CD14-positive monocyte (primary cell): Measurements from ENCODE around the gene CAMTA1. TPM values are rescaled to one million over a fixed set of nuclear protein-coding genes. Genes with fewer than 3 reads are reported as not detected.

ENCODE experiments used
- DNase-seq, 3 donors: peaks; one replicate each; pipeline ENCODE4 v3.0.0-alpha.2; 2011 to 2022
- H2AFZ ChIP-seq: 2 replicates; pipeline ENCODE4 v1.6.0; 2012; ENCODE audit warnings: mild to moderate bottlenecking, low read depth, low read length, inconsistent platforms; ENCODE audit not compliant: insufficient read depth, poor library complexity, severe bottlenecking
- H3K27ac ChIP-seq, 2 donors: 1 replicate in 1 of 2; 2 replicates in 1 of 2; pipeline ENCODE4 v1.5.1; 2012 to 2013; ENCODE audit warnings: low read length in 2 of 2, control low read depth in 1 of 2, inconsistent platforms in 1 of 2, low read depth in 1 of 2, mild to moderate bottlenecking in 1 of 2
- H3K27me3 ChIP-seq, 2 donors: one replicate each; pipeline versions ENCODE4 v1.6.0 to v1.6.1; 2011 to 2013; ENCODE audit warnings: low read length in 2 of 2; ENCODE audit not compliant: control insufficient read depth in 2 of 2, insufficient read depth in 2 of 2
- H3K36me3 ChIP-seq, 2 donors: replicated peaks in 1 of 2; 1 replicate in 1 of 2; 2 replicates in 1 of 2; pipeline versions ENCODE4 v1.5.1 to v1.6.1; 2012 to 2013; ENCODE audit warnings: low read length in 2 of 2, control low read depth in 1 of 2, inconsistent platforms in 1 of 2, mild to moderate bottlenecking in 1 of 2; ENCODE audit not compliant: insufficient read depth in 2 of 2, control insufficient read depth in 1 of 2
- H3K4me1 ChIP-seq, 2 donors: 1 replicate in 1 of 2; 2 replicates in 1 of 2; pipeline versions ENCODE4 v1.5.1 to v1.6.1; 2012 to 2013; ENCODE audit warnings: low read length in 2 of 2, control low read depth in 1 of 2, inconsistent platforms in 1 of 2, mild to moderate bottlenecking in 1 of 2, moderate library complexity in 1 of 2; ENCODE audit not compliant: insufficient read depth in 2 of 2, control insufficient read depth in 1 of 2
- H3K4me2 ChIP-seq: replicated peaks from 2 replicates; pipeline ENCODE3; 2012; ENCODE audit warnings: low read length, moderate library complexity, mild to moderate bottlenecking; ENCODE audit not compliant: poor library complexity, severe bottlenecking; ENCODE audit errors: extremely low read depth
- H3K4me3 ChIP-seq, 3 experiments: fragments of 200-600 bp in 1 of 3; sonication (generic) in 1 of 3; replicated peaks in 1 of 3; 1 replicate in 2 of 3; 2 replicates in 1 of 3; pipeline ENCODE4 v1.5.1; 2011 to 2013; ENCODE audit warnings: low read length in 3 of 3, mild to moderate bottlenecking in 3 of 3, control low read depth in 2 of 3, low read depth in 2 of 3, inconsistent platforms in 1 of 3, moderate library complexity in 1 of 3
- H3K79me2 ChIP-seq: 2 replicates; pipeline ENCODE4 v1.6.0; 2012; ENCODE audit warnings: mild to moderate bottlenecking, control low read depth, inconsistent platforms, low read length, moderate library complexity; ENCODE audit not compliant: insufficient read depth
- H3K9ac ChIP-seq: 2 replicates; pipeline ENCODE4 v1.6.0; 2017; ENCODE audit warnings: low read length, mild to moderate bottlenecking; ENCODE audit not compliant: insufficient read depth, poor library complexity, severe bottlenecking
- H3K9me3 ChIP-seq, 2 donors: replicated peaks in 1 of 2; 1 replicate in 1 of 2; 2 replicates in 1 of 2; pipeline versions ENCODE4 v1.5.1 to v1.6.1; 2012 to 2013; ENCODE audit warnings: low read length in 2 of 2, control low read depth in 1 of 2; ENCODE audit not compliant: control insufficient read depth in 1 of 2, insufficient read depth in 1 of 2
- H4K20me1 ChIP-seq: 2 replicates; pipeline ENCODE4 v1.6.0; 2012; ENCODE audit warnings: mild to moderate bottlenecking, low read length, control low read depth, moderate library complexity; ENCODE audit not compliant: insufficient read depth
- H3K27ac Mint-ChIP-seq, 7 donors: one replicate each; pipeline ENCODE4 v1.8.0; 2020; ENCODE audit warnings: mild to moderate bottlenecking in 7 of 7, mixed read lengths in 7 of 7, moderate library complexity in 6 of 7, inconsistent platforms in 2 of 7
- H3K27me3 Mint-ChIP-seq, 3 donors: one replicate each; pipeline ENCODE4 v1.8.0; 2021 to 2022; ENCODE audit warnings: low read depth in 3 of 3, mild to moderate bottlenecking in 3 of 3, mixed read lengths in 3 of 3, moderate library complexity in 3 of 3, inconsistent platforms in 1 of 3
- H3K36me3 Mint-ChIP-seq, 2 donors: one replicate each; pipeline ENCODE4 v1.8.0; 2020; ENCODE audit warnings: mixed read lengths in 2 of 2, inconsistent platforms in 1 of 2, mild to moderate bottlenecking in 1 of 2
- H3K4me1 Mint-ChIP-seq: one replicate; pipeline ENCODE4 v1.8.0; 2020; ENCODE audit warnings: mild to moderate bottlenecking, mixed read lengths
- H3K4me3 Mint-ChIP-seq, 2 donors: one replicate each; pipeline ENCODE4 v1.8.0; 2020; ENCODE audit warnings: mild to moderate bottlenecking in 2 of 2, mixed read lengths in 2 of 2, moderate library complexity in 1 of 2
- H3K9me3 Mint-ChIP-seq, 7 donors: one replicate each; pipeline ENCODE4 v1.8.0; 2020 to 2022; ENCODE audit warnings: mixed read lengths in 7 of 7, mild to moderate bottlenecking in 6 of 7, moderate library complexity in 6 of 7, inconsistent platforms in 2 of 7
- CTCF ChIP-seq: fragments of 200-600 bp; IDR thresholded peaks from one replicate; pipeline ENCODE4 v1.8.0; 2022; ENCODE audit warnings: antibody characterized with exemption, mild to moderate bottlenecking
- WGBS: methylation state at CpG from one replicate; pipeline ENCODE4 v1.1.5; 2013; ENCODE audit warnings: missing lambda C conversion rate; ENCODE audit not compliant: insufficient coverage; 5-methylcytosine and 5-hydroxymethylcytosine counted together
- intact Hi-C, 2 donors: fragments of 100-400 bp; cut with micrococcal nuclease; formaldehyde crosslinking; loops; one replicate each; pipeline versions ENCODE4 v1.15.0 to v1.15.1; 2023
- polyA plus RNA-seq, 3 donors: library from polyadenylated mRNA; depleted of rRNA in 1 of 3; unstranded in 2 of 3; stranded (reverse) in 1 of 3; fragments of 300-500 nt in 2 of 3; fragments of >200 nt in 1 of 3; fragmentation: Illumina TruSeq in 2 of 3; gene quantifications; 1 replicate in 2 of 3; 2 replicates in 1 of 3; pipeline ENCODE4 v1.2.3, GENCODE V29; 2012 to 2021

CAMTA1 gene
- polyA plus RNA-seq, 3 donors, result 52.0 to 89.6 (median 78.3) TPM

GRCh38 chr1:7639435-7640131, 854.3 kb downstream of the CAMTA1 start:
- WGBS, result 96% methylated on average over 2 of the region's 13 CpGs
- Mint-ChIP-seq H3K27me3 (peaks cover 0 to 6% (median 0%) of the 10 kb centered on the region in 3 donors), H3K36me3 (no peaks in the 10 kb centered on the region), H3K9me3 (no peaks in the 10 kb centered on the region), H3K27ac (peak overlapping the region in 1 of 7 donors; percentile 52), H3K4me1 (no peaks in the 10 kb centered on the region), H3K4me3 (no peak overlapping the region)
- Histone ChIP-seq H4K20me1 (no peaks in the 10 kb centered on the region), H3K36me3 (no peaks in the 10 kb centered on the region), H3K9me3 (no peaks in the 10 kb centered on the region), H3K9ac (no peak overlapping the region), H3K4me3 (no peak overlapping the region), H3K4me1 (no peaks in the 10 kb centered on the region), H3K79me2 (no peaks in the 10 kb centered on the region), H2AFZ (no peak overlapping the region), H3K4me2 (no peak overlapping the region), H3K27me3 (no peaks in the 10 kb centered on the region), H3K27ac (no peak overlapping the region)
- no peak for DNase-seq
- intact Hi-C loops, result loop anchor here in 1 of 2 donors (10.0 kb wide), 1 partner anchor 595 kb away; no protein-coding TSS in a partner anchor
- TF ChIP-seq CTCF, result no peak

GRCh38 chr1:7640350-7640749, 855.1 kb downstream of the CAMTA1 start:
- no peak overlapping the region for H3K27ac ChIP-seq
- no peaks in the 10 kb centered on the region for H3K36me3 ChIP-seq
- no peak overlapping the region for H3K9ac ChIP-seq
- no peaks in the 10 kb centered on the region for H4K20me1 ChIP-seq
- Mint-ChIP-seq H3K4me3 (no peak overlapping the region), H3K36me3 (no peaks in the 10 kb centered on the region), H3K27me3 (peaks cover 0 to 5% (median 0%) of the 10 kb centered on the region in 3 donors), H3K4me1 (no peaks in the 10 kb centered on the region), H3K9me3 (no peaks in the 10 kb centered on the region), H3K27ac (peak overlapping the region in 2 of 7 donors; percentile 6 to 17)
- no peaks in the 10 kb centered on the region for H3K79me2 ChIP-seq
- no peaks in the 10 kb centered on the region for H3K27me3 ChIP-seq
- intact Hi-C loops, result loop anchor here in 1 of 2 donors (10.0 kb wide), 1 partner anchor 596 kb away; no protein-coding TSS in a partner anchor
- H3K4me3 ChIP-seq, result no peak overlapping the region
- no peak overlapping the region for H3K4me2 ChIP-seq
- no peak for DNase-seq
- H3K9me3 ChIP-seq, result no peaks in the 10 kb centered on the region
- TF ChIP-seq CTCF, result no peak
- H3K4me1 ChIP-seq, result no peaks in the 10 kb centered on the region
- 97% methylated on average over 17 of the region's 18 CpGs for WGBS
- H2AFZ ChIP-seq, result no peak overlapping the region
